H9 (cell line): Measurements from ENCODE around the gene SMARCC2. TPM values are rescaled to one million over a fixed set of nuclear protein-coding genes. Genes with fewer than 3 reads are reported as not detected.

Experiments used
- DNase-seq: peaks from one replicate; pipeline ENCODE4 v3.0.0-alpha.2; 2017
- H2AFZ ChIP-seq: one replicate; pipeline ENCODE4 v1.6.1; 2013; ENCODE audit warnings: mild to moderate bottlenecking, low read length, control low read depth, moderate library complexity
- H2AK5ac ChIP-seq: 2 replicates; pipeline ENCODE4 v1.6.1; 2013; ENCODE audit warnings: low read length, control low read depth, mixed read lengths; ENCODE audit not compliant: insufficient read length
- H2BK120ac ChIP-seq: one replicate; pipeline ENCODE4 v1.6.1; 2013; ENCODE audit warnings: low read depth, mild to moderate bottlenecking, low read length, control low read depth, inconsistent platforms; ENCODE audit not compliant: poor library complexity, severe bottlenecking
- H2BK12ac ChIP-seq: 2 replicates; pipeline ENCODE4 v1.6.1; 2013; ENCODE audit warnings: low read length, control low read depth, mixed read lengths, low read depth; ENCODE audit not compliant: insufficient read length
- H2BK15ac ChIP-seq: 2 replicates; pipeline ENCODE4 v1.6.1; 2013; ENCODE audit warnings: low read depth, low read length, control low read depth
- H2BK20ac ChIP-seq: one replicate; pipeline ENCODE4 v1.6.1; 2013; ENCODE audit warnings: low read depth, mild to moderate bottlenecking, low read length, control low read depth, inconsistent platforms; ENCODE audit not compliant: poor library complexity, severe bottlenecking
- H2BK5ac ChIP-seq: 2 replicates; pipeline ENCODE4 v1.6.1; 2013; ENCODE audit warnings: low read length, control low read depth, mixed read lengths; ENCODE audit not compliant: insufficient read length
- H3K14ac ChIP-seq: 2 replicates; pipeline ENCODE4 v1.6.1; 2013; ENCODE audit warnings: low read length, control low read depth; ENCODE audit not compliant: insufficient read depth
- H3K18ac ChIP-seq: 2 replicates; pipeline ENCODE4 v1.6.1; 2013; ENCODE audit warnings: low read depth, mild to moderate bottlenecking, mixed read lengths, low read length, control low read depth; ENCODE audit not compliant: insufficient read length
- H3K23ac ChIP-seq: 2 replicates; pipeline ENCODE4 v1.6.1; 2013; ENCODE audit warnings: low read length, control low read depth, mixed read lengths, low read depth; ENCODE audit not compliant: insufficient read length
- H3K23me2 ChIP-seq: 2 replicates; pipeline ENCODE4 v1.6.1; 2013; ENCODE audit warnings: low read depth, mild to moderate bottlenecking, mixed read lengths, low read length, control low read depth; ENCODE audit not compliant: insufficient read length, poor library complexity, severe bottlenecking
- H3K27ac ChIP-seq: 2 replicates; pipeline ENCODE4 v1.5.1; 2013; ENCODE audit warnings: low read length, control low read depth, mixed read lengths, low read depth; ENCODE audit not compliant: insufficient read length
- H3K27me3 ChIP-seq: 2 replicates; pipeline ENCODE4 v1.6.1; 2013; ENCODE audit warnings: low read length, control low read depth, inconsistent platforms; ENCODE audit not compliant: insufficient read depth
- H3K4ac ChIP-seq: 2 replicates; pipeline ENCODE4 v1.6.1; 2013; ENCODE audit warnings: low read depth, mild to moderate bottlenecking, control low read depth, inconsistent platforms, low read length, moderate library complexity
- H3K4me1 ChIP-seq: 2 replicates; pipeline ENCODE4 v1.6.1; 2013; ENCODE audit warnings: low read length, control low read depth, inconsistent platforms; ENCODE audit not compliant: insufficient read depth
- H3K4me2 ChIP-seq: 2 replicates; pipeline ENCODE4 v1.6.1; 2013; ENCODE audit warnings: low read length, control low read depth, mixed read lengths; ENCODE audit not compliant: insufficient read length, insufficient read depth
- H3K56ac ChIP-seq: 2 replicates; pipeline ENCODE4 v1.6.1; 2013; ENCODE audit warnings: low read depth, mild to moderate bottlenecking, mixed read lengths, low read length, control low read depth; ENCODE audit not compliant: insufficient read length
- H3K79me1 ChIP-seq: 2 replicates; pipeline ENCODE4 v1.6.1; 2013; ENCODE audit warnings: low read depth, mild to moderate bottlenecking, moderate library complexity, low read length, control low read depth, inconsistent platforms; ENCODE audit not compliant: insufficient read depth, poor library complexity, severe bottlenecking
- H3K79me2 ChIP-seq: 2 replicates; pipeline ENCODE4 v1.6.1; 2013; ENCODE audit warnings: low read length, control low read depth, inconsistent platforms; ENCODE audit not compliant: insufficient read depth
- H3K9ac ChIP-seq: 2 replicates; pipeline ENCODE4 v1.6.1; 2013; ENCODE audit warnings: low read length, control low read depth, mixed read lengths; ENCODE audit not compliant: insufficient read length; ENCODE audit errors: extremely low read depth
- H3K9me3 ChIP-seq: one replicate; pipeline ENCODE4 v1.6.1; 2013; ENCODE audit warnings: low read depth, low read length, inconsistent platforms; ENCODE audit not compliant: control insufficient read depth
- H3T11ph ChIP-seq: one replicate; pipeline ENCODE4 v1.6.1; 2013; ENCODE audit warnings: mild to moderate bottlenecking, low read length, control low read depth, inconsistent platforms
- H4K20me1 ChIP-seq: one replicate; pipeline ENCODE4 v1.6.1; 2013; ENCODE audit not compliant: control insufficient read depth, insufficient read length, insufficient read depth
- H4K5ac ChIP-seq: 2 replicates; pipeline ENCODE4 v1.6.1; 2013; ENCODE audit warnings: low read depth, mild to moderate bottlenecking, mixed read lengths, low read length, control low read depth; ENCODE audit not compliant: insufficient read length
- H4K8ac ChIP-seq: replicated peaks from 2 replicates; pipeline ENCODE4 v1.6.1; 2013; ENCODE audit warnings: low read length, control low read depth, mixed read lengths, low read depth; ENCODE audit not compliant: insufficient read length
- H4K91ac ChIP-seq: 2 replicates; pipeline ENCODE4 v1.6.1; 2013; ENCODE audit warnings: low read depth, mild to moderate bottlenecking, moderate library complexity, mixed read lengths, low read length, control low read depth; ENCODE audit not compliant: insufficient read length
- H3K27ac Mint-ChIP-seq, 3 experiments: 2 replicates in 2 of 3; 3 replicates in 1 of 3; pipeline ENCODE4 v1.8.0; 2020 to 2021; ENCODE audit warnings: mixed read lengths in 3 of 3, mild to moderate bottlenecking in 1 of 3, moderate library complexity in 1 of 3
- H3K27me3 Mint-ChIP-seq: 2 replicates; pipeline ENCODE4 v1.8.0; 2021; ENCODE audit warnings: low read depth, mild to moderate bottlenecking, moderate library complexity, mixed read lengths
- H3K36me3 Mint-ChIP-seq, 3 experiments: 2 replicates in 2 of 3; 3 replicates in 1 of 3; pipeline ENCODE4 v1.8.0; 2020 to 2021; ENCODE audit warnings: low read depth in 3 of 3, mixed read lengths in 3 of 3; ENCODE audit not compliant: insufficient read depth in 1 of 3
- H3K4me1 Mint-ChIP-seq, 2 experiments: 2 replicates each; pipeline ENCODE4 v1.8.0; 2020; ENCODE audit warnings: mixed read lengths in 2 of 2
- H3K4me3 Mint-ChIP-seq, 2 experiments: 2 replicates in 1 of 2; 3 replicates in 1 of 2; pipeline ENCODE4 v1.8.0; 2020 to 2021; ENCODE audit warnings: mild to moderate bottlenecking in 2 of 2, mixed read lengths in 2 of 2, moderate library complexity in 1 of 2
- H3K9me3 Mint-ChIP-seq, 2 experiments: 2 replicates in 1 of 2; 3 replicates in 1 of 2; pipeline ENCODE4 v1.8.0; 2020; ENCODE audit warnings: mild to moderate bottlenecking in 2 of 2, mixed read lengths in 2 of 2, moderate library complexity in 1 of 2
- total RNA-seq: library from RNA; stranded (reverse); gene quantifications from 2 replicates; pipeline ENCODE4 v1.2.1, GENCODE V29; 2021
- TF ChIP-seq, protein P1 (sequence below): fragments of 200-600 bp; sonication (generic); conservative IDR thresholded peaks from 3 replicates; pipeline ENCODE4 v1.8.0; 2021; ENCODE audit warnings: antibody characterized with exemption, mild to moderate bottlenecking

SMARCC2 gene
- total RNA-seq, 1 experiment from 2014 or later = 86.9 TPM

DNA sequence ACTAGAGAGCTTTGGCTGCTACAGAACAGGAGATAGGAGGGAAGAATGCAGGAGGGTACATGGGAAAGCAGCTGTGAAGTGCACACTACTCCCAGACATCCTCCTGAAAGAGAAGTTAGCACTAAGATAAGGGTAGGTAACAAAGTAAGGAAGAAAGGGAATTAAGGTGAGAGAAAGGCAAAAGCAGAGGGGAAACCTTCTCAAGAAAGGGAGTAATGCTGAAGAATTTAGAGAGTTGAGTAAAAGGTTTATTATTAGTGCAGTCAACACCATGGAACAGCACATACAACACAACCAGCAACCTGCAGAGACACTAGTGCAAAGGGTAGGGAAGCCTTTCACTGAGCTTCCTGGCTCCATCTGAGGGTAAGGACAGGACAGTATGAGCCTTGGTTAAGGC is 15.0 kb upstream of the SMARCC2 start:
- no peaks in the 10 kb centered on the region for H3K4me1 Mint-ChIP-seq
- no peak overlapping the region for H3K18ac ChIP-seq
- H3K9ac ChIP-seq = no peak overlapping the region
- no peak overlapping the region for H3K56ac ChIP-seq
- H4K8ac ChIP-seq = no peak overlapping the region
- no peak overlapping the region for H2AFZ ChIP-seq
- no peak overlapping the region for H2AK5ac ChIP-seq
- no peak overlapping the region for H3K23ac ChIP-seq
- no peaks in the 10 kb centered on the region for H3K79me1 ChIP-seq
- no peaks in the 10 kb centered on the region for H3K4me1 ChIP-seq
- no peaks in the 10 kb centered on the region for H3K27me3 ChIP-seq
- H3K27ac Mint-ChIP-seq = peak overlapping the region in 2 of 3 experiments; percentile 13 to 14; a peak in 3 of 7 replicates
- no peak overlapping the region for H2BK20ac ChIP-seq
- TF ChIP-seq, protein P1, sequence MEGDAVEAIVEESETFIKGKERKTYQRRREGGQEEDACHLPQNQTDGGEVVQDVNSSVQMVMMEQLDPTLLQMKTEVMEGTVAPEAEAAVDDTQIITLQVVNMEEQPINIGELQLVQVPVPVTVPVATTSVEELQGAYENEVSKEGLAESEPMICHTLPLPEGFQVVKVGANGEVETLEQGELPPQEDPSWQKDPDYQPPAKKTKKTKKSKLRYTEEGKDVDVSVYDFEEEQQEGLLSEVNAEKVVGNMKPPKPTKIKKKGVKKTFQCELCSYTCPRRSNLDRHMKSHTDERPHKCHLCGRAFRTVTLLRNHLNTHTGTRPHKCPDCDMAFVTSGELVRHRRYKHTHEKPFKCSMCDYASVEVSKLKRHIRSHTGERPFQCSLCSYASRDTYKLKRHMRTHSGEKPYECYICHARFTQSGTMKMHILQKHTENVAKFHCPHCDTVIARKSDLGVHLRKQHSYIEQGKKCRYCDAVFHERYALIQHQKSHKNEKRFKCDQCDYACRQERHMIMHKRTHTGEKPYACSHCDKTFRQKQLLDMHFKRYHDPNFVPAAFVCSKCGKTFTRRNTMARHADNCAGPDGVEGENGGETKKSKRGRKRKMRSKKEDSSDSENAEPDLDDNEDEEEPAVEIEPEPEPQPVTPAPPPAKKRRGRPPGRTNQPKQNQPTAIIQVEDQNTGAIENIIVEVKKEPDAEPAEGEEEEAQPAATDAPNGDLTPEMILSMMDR = no peak
- H3T11ph ChIP-seq = no peak overlapping the region
- no peaks in the 10 kb centered on the region for H3K9me3 ChIP-seq
- no peak overlapping the region for H3K4me2 ChIP-seq
- no peaks in the 10 kb centered on the region for H3K27me3 Mint-ChIP-seq
- DNase-seq = no peak
- no peak overlapping the region for H2BK5ac ChIP-seq
- no peaks in the 10 kb centered on the region for H3K79me2 ChIP-seq
- H3K27ac ChIP-seq = no peak overlapping the region
- H4K91ac ChIP-seq = no peak overlapping the region
- no peak overlapping the region for H2BK15ac ChIP-seq
- H2BK12ac ChIP-seq = no peak overlapping the region
- H4K5ac ChIP-seq = no peak overlapping the region
- H3K14ac ChIP-seq = no peak overlapping the region
- H3K4ac ChIP-seq = no peak overlapping the region
- H3K4me3 Mint-ChIP-seq = no peak overlapping the region
- no peaks in the 10 kb centered on the region for H3K9me3 Mint-ChIP-seq
- no peak overlapping the region for H2BK120ac ChIP-seq
- no peaks in the 10 kb centered on the region for H3K23me2 ChIP-seq
- H4K20me1 ChIP-seq = no peaks in the 10 kb centered on the region
- H3K36me3 Mint-ChIP-seq = peaks cover 21 to 49% (median 39%) of the 10 kb centered on the region in 3 experiments; a peak in 6 of 7 replicates
